HepG2 (cell line): ENCODE measurements around the gene DUSP16. TPM values are rescaled to one million over a fixed set of nuclear protein-coding genes. Genes with fewer than 3 reads are reported as not detected.

Experiments
- ATAC-seq: fragments of 200-7000 bp; cut with Tn5 transposase; 3 replicates; pipeline ENCODE4 v1.9.1; 2020; ENCODE audit warnings: mild to moderate bottlenecking, moderate library complexity
- BruUV-seq: library from RNA; stranded (reverse); fragments of 400-500 nt; replicated peaks from 2 replicates; lab custom pipeline; 2021; lab: Mats Ljungman, UMichigan
- CTCF ChIA-PET: fragments of 300-600 bp; formaldehyde crosslinking; extraction: SDS; loops from one replicate; lab custom pipeline; 2021; ENCODE audit warnings: low total read pairs, inconsistent platforms, low intra/inter-chr PET ratio; lab: Yijun Ruan, JAX
- POLR2A ChIA-PET: fragments of 350-600 bp; sonication (Branson Sonifier 250); formaldehyde crosslinking; loops from one replicate; lab custom pipeline; 2020; ENCODE audit warnings: antibody characterized with exemption, inconsistent platforms; lab: Yijun Ruan, JAX
- DNase-seq: peaks from one replicate; pipeline ENCODE4 v3.0.0-alpha.2; 2015; ENCODE audit warnings: low spot score
- FAIRE-seq: peaks from 3 replicates; lab custom pipeline; 2011; peaks lifted over from hg19 to GRCh38; lab: Jason Lieb, UNC
- H2AFZ ChIP-seq: one replicate; pipeline ENCODE4 v1.6.1; 2011; ENCODE audit warnings: low read length, inconsistent platforms
- H3K27ac ChIP-seq: fragments of 300-600 bp; 3 replicates; pipeline ENCODE4 v1.8.0; 2011; ENCODE audit warnings: mixed run types, mild to moderate bottlenecking, mixed read lengths, low read length, inconsistent platforms; ENCODE audit not compliant: insufficient read depth; ENCODE audit errors: extremely low read length
- H3K27me3 ChIP-seq, 2 experiments: fragments of 200-600 bp in 1 of 2; 2 replicates in 1 of 2; 3 replicates in 1 of 2; pipeline versions ENCODE4 v1.6.0 to v1.8.0; 2011; ENCODE audit warnings: low read length in 2 of 2, mild to moderate bottlenecking in 2 of 2, moderate library complexity in 2 of 2, inconsistent platforms in 1 of 2; ENCODE audit not compliant: insufficient read depth in 2 of 2, control insufficient read depth in 1 of 2
- H3K36me3 ChIP-seq, 2 experiments: fragments of 200-600 bp in 1 of 2; replicated peaks in 1 of 2; 2 replicates in 1 of 2; 3 replicates in 1 of 2; pipeline versions ENCODE4 v1.5.1 to v1.8.0; 2011; ENCODE audit warnings: low read length in 2 of 2, inconsistent platforms in 1 of 2; ENCODE audit not compliant: insufficient read depth in 2 of 2, control insufficient read depth in 1 of 2
- H3K4me1 ChIP-seq: 2 replicates; pipeline ENCODE4 v1.5.1; 2012; ENCODE audit warnings: low read length, inconsistent platforms; ENCODE audit not compliant: insufficient read depth
- H3K4me2 ChIP-seq: 2 replicates; pipeline ENCODE4 v1.6.0; 2011; ENCODE audit warnings: low read depth, low read length, inconsistent platforms
- H3K4me3 ChIP-seq, 3 experiments: fragments of 200-600 bp in 1 of 3; sonication (generic), shearing (Covaris generic) in 1 of 3; replicated peaks in 1 of 3; 2 replicates each; pipeline ENCODE4 v1.5.1; 2011 to 2016; ENCODE audit warnings: low read length in 3 of 3, inconsistent platforms in 2 of 3, low read depth in 2 of 3, mild to moderate bottlenecking in 2 of 3, control low read depth in 1 of 3, mixed read lengths in 1 of 3; ENCODE audit not compliant: insufficient read depth in 1 of 3
- H3K79me2 ChIP-seq: one replicate; pipeline ENCODE4 v1.6.1; 2011; ENCODE audit warnings: low read length, inconsistent platforms; ENCODE audit not compliant: insufficient read depth
- H3K9ac ChIP-seq: 2 replicates; pipeline ENCODE4 v1.6.0; 2011; ENCODE audit warnings: mild to moderate bottlenecking, low read depth, low read length, inconsistent platforms; ENCODE audit not compliant: insufficient read depth
- H3K9me3 ChIP-seq: 2 replicates; pipeline ENCODE4 v1.5.1; 2012; ENCODE audit warnings: mild to moderate bottlenecking, low read length
- H4K20me1 ChIP-seq: 2 replicates; pipeline ENCODE4 v1.6.0; 2011; ENCODE audit warnings: inconsistent platforms, mild to moderate bottlenecking, low read length, moderate library complexity; ENCODE audit not compliant: insufficient read depth
- ATRX ChIP-seq: sonication (generic); formaldehyde crosslinking; IDR thresholded peaks from 2 replicates; pipeline ENCODE4 v1.4.0; 2020; ENCODE audit warnings: missing genetic modification reagents, borderline replicate concordance
- CEBPG ChIP-seq: IDR thresholded peaks from 2 replicates; pipeline ENCODE4 v1.6.1; 2016
- EP300 ChIP-seq, 3 experiments: sonication (generic) in 1 of 3; formaldehyde crosslinking in 1 of 3; IDR thresholded peaks; 2 replicates each; pipeline versions ENCODE4 v1.5.1 to v1.6.1; 2011 to 2020; ENCODE audit warnings: low read depth in 2 of 3, low read length in 2 of 3, borderline replicate concordance in 1 of 3, improper control_type of control experiment in 1 of 3, mild to moderate bottlenecking in 1 of 3, missing genetic modification reagents in 1 of 3, moderate library complexity in 1 of 3
- KLF11 ChIP-seq: IDR thresholded peaks from 2 replicates; pipeline ENCODE4 v1.6.1; 2016; ENCODE audit warnings: missing compliant biosample characterization
- MAFK ChIP-seq, 2 experiments: IDR thresholded peaks in 1 of 2; conservative IDR thresholded peaks in 1 of 2; 2 replicates each; pipeline ENCODE4 v1.6.1; 2011; ENCODE audit warnings: improper control_type of control experiment in 2 of 2, low read length in 2 of 2
- NFATC3 ChIP-seq: sonication (generic); formaldehyde crosslinking; IDR thresholded peaks from 2 replicates; pipeline ENCODE4 v1.5.1; 2020; ENCODE audit warnings: mild to moderate bottlenecking, missing genetic modification reagents
- NFKBIZ ChIP-seq: IDR thresholded peaks from 2 replicates; pipeline ENCODE4 v1.6.1; 2018; ENCODE audit warnings: missing genetic modification reagents, missing compliant biosample characterization
- ZNF607 ChIP-seq: sonication (generic); formaldehyde crosslinking; IDR thresholded peaks from 2 replicates; pipeline ENCODE4 v1.5.1; 2020; ENCODE audit warnings: missing genetic modification reagents, mild to moderate bottlenecking, borderline replicate concordance
- ZNF678 ChIP-seq: sonication (generic); formaldehyde crosslinking; IDR thresholded peaks from 2 replicates; pipeline ENCODE4 v1.4.0; 2020; ENCODE audit warnings: mild to moderate bottlenecking, missing genetic modification reagents
- ZNF775 ChIP-seq: sonication (generic); formaldehyde crosslinking; IDR thresholded peaks from 2 replicates; pipeline ENCODE4 v1.4.0; 2020; ENCODE audit warnings: missing genetic modification reagents, mild to moderate bottlenecking, moderate library complexity, borderline replicate concordance
- WGBS: methylation state at CpG from one replicate; pipeline ENCODE4 v1.1.6; 2017; ENCODE audit warnings: low lambda C conversion rate; 5-methylcytosine and 5-hydroxymethylcytosine counted together
- in situ Hi-C: cut with HindIII; loops from 2 replicates; pipeline ENCODE4 v1.10.0; 2017; ENCODE audit warnings: low pct_unique_long_range_greater_than_20kb; ENCODE audit not compliant: extremely low pct_ligation_motif_present
- intact Hi-C: fragments of 100-400 bp; cut with micrococcal nuclease; formaldehyde crosslinking; loops from one replicate; pipeline ENCODE4 v1.10.0; 2022; ENCODE audit not compliant: unreplicated experiment
- polyA plus RNA-seq, 8 experiments: library from polyadenylated mRNA; depleted of rRNA in 3 of 8; stranded (reverse) in 7 of 8; unstranded in 1 of 8; fragments of >200 nt; fragmentation: Illumina TruSeq in 4 of 8; extraction: Trizol in 4 of 8; gene quantifications; 2 replicates each; pipeline versions ENCODE4 v1.2.1 to v1.2.3, GENCODE V29; 2011 to 2016; ENCODE audit warnings: low read depth in 4 of 8, missing spikeins in 1 of 8, mixed read lengths in 1 of 8; ENCODE audit not compliant: insufficient read depth in 1 of 8
- total RNA-seq, 5 experiments: library from RNA; depleted of rRNA; stranded (reverse); fragments of >200 nt; fragmentation: Illumina TruSeq; extraction: Trizol; gene quantifications; 2 replicates each; pipeline ENCODE4 v1.2.3, GENCODE V29; 2016; ENCODE audit warnings: low read depth in 1 of 5
- TF ChIP-seq, protein P1 (sequence below): sonication (generic); formaldehyde crosslinking; IDR thresholded peaks from 2 replicates; pipeline ENCODE4 v1.5.1; 2020; ENCODE audit warnings: missing genetic modification reagents, mild to moderate bottlenecking, borderline replicate concordance
- TF ChIP-seq, protein P2 (sequence below): sonication (generic); formaldehyde crosslinking; IDR thresholded peaks from 2 replicates; pipeline ENCODE4 v1.8.0; 2022; ENCODE audit warnings: mild to moderate bottlenecking, missing genetic modification reagents
- TF ChIP-seq, protein P3 (sequence below): sonication (generic); formaldehyde crosslinking; IDR thresholded peaks from 2 replicates; pipeline ENCODE4 v1.5.0; 2020; ENCODE audit warnings: mild to moderate bottlenecking, missing genetic modification reagents
- TF ChIP-seq, protein P4 (sequence below): sonication (generic); formaldehyde crosslinking; IDR thresholded peaks from 2 replicates; pipeline ENCODE4 v1.4.0; 2020; ENCODE audit warnings: missing genetic modification reagents, borderline replicate concordance

DUSP16 gene
- total and polyA plus RNA-seq, 2 of the 13 experiments (the other 11 are each of a cell fraction or from before 2014, with no cell fraction given) = 45.7 to 46.6 TPM

DNA sequence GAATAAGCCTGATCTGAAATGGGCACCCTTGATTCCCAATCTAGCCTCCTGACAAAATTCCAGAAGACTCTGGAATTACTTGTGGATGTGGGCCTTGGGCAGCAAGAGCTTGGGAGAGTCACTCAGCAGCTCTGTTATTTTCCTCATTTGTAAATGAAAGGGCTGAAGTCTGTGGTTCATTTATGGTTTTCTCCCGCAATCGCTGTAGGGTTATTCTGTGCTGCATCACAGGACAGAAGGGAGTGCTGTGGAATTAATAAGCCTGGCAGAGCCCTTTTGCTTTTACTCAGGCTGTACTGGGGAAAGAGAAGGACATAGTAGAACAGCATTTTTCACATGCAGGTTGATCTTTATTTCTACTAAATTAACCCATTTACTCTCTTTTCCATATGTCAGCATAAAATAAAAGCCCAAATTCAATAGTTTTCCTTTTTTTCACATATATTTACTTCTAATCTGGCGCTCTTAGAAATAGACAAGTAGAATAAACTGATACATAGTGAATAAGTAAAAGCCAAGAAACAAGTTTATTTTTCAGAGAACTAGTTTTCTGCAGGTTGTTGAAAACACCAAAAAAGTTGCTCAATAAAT, 49.2 kb downstream of the DUSP16 start:
- DNase-seq (no peak), FAIRE-seq (no peak), ATAC-seq (no peak)
- BruUV-seq = no TSS peak
- intact Hi-C loops = no loop called here
- ChIA-PET POLR2A (no interaction called here), CTCF (no interaction called here)
- in situ Hi-C loops = no loop called here
- Histone ChIP-seq H4K20me1 (no peaks in the 10 kb centered on the region), H3K79me2 (peaks cover 71% of the 10 kb centered on the region), H3K27ac (no peak overlapping the region), H3K9me3 (no peaks in the 10 kb centered on the region), H3K36me3 (peaks cover 17 to 76% of the 10 kb centered on the region in 2 experiments), H3K4me3 (no peak overlapping the region), H3K9ac (no peak overlapping the region), H2AFZ (no peak overlapping the region), H3K27me3 (no peaks in the 10 kb centered on the region), H3K4me1 (peaks cover 1% of the 10 kb centered on the region; the same call in 1 of the 2 replicates), H3K4me2 (no peak overlapping the region)
- WGBS = over 99% methylated on average over 3 of the region's 3 CpGs
- TF ChIP-seq, protein P1, sequence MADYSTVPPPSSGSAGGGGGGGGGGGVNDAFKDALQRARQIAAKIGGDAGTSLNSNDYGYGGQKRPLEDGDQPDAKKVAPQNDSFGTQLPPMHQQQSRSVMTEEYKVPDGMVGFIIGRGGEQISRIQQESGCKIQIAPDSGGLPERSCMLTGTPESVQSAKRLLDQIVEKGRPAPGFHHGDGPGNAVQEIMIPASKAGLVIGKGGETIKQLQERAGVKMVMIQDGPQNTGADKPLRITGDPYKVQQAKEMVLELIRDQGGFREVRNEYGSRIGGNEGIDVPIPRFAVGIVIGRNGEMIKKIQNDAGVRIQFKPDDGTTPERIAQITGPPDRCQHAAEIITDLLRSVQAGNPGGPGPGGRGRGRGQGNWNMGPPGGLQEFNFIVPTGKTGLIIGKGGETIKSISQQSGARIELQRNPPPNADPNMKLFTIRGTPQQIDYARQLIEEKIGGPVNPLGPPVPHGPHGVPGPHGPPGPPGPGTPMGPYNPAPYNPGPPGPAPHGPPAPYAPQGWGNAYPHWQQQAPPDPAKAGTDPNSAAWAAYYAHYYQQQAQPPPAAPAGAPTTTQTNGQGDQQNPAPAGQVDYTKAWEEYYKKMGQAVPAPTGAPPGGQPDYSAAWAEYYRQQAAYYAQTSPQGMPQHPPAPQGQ (CRISPR knock-in tag) = no peak
- TF ChIP-seq ZNF607 (CRISPR knock-in tag) = no peak
- no peak for TF ChIP-seq ZNF678 (CRISPR knock-in tag)
- TF ChIP-seq ZNF775 (CRISPR knock-in tag) = no peak
- TF ChIP-seq, protein P2, sequence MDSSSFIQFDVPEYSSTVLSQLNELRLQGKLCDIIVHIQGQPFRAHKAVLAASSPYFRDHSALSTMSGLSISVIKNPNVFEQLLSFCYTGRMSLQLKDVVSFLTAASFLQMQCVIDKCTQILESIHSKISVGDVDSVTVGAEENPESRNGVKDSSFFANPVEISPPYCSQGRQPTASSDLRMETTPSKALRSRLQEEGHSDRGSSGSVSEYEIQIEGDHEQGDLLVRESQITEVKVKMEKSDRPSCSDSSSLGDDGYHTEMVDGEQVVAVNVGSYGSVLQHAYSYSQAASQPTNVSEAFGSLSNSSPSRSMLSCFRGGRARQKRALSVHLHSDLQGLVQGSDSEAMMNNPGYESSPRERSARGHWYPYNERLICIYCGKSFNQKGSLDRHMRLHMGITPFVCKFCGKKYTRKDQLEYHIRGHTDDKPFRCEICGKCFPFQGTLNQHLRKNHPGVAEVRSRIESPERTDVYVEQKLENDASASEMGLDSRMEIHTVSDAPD (CRISPR knock-in tag) = no peak
- no peak for TF ChIP-seq NFATC3 (CRISPR knock-in tag)
- no peak for TF ChIP-seq CEBPG (CRISPR knock-in tag)
- TF ChIP-seq, protein P3, sequence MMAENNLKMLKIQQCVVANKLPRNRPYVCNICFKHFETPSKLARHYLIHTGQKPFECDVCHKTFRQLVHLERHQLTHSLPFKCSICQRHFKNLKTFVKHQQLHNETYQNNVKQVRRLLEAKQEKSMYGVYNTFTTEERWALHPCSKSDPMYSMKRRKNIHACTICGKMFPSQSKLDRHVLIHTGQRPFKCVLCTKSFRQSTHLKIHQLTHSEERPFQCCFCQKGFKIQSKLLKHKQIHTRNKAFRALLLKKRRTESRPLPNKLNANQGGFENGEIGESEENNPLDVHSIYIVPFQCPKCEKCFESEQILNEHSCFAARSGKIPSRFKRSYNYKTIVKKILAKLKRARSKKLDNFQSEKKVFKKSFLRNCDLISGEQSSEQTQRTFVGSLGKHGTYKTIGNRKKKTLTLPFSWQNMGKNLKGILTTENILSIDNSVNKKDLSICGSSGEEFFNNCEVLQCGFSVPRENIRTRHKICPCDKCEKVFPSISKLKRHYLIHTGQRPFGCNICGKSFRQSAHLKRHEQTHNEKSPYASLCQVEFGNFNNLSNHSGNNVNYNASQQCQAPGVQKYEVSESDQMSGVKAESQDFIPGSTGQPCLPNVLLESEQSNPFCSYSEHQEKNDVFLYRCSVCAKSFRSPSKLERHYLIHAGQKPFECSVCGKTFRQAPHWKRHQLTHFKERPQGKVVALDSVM = no peak
- TF ChIP-seq, protein P4, sequence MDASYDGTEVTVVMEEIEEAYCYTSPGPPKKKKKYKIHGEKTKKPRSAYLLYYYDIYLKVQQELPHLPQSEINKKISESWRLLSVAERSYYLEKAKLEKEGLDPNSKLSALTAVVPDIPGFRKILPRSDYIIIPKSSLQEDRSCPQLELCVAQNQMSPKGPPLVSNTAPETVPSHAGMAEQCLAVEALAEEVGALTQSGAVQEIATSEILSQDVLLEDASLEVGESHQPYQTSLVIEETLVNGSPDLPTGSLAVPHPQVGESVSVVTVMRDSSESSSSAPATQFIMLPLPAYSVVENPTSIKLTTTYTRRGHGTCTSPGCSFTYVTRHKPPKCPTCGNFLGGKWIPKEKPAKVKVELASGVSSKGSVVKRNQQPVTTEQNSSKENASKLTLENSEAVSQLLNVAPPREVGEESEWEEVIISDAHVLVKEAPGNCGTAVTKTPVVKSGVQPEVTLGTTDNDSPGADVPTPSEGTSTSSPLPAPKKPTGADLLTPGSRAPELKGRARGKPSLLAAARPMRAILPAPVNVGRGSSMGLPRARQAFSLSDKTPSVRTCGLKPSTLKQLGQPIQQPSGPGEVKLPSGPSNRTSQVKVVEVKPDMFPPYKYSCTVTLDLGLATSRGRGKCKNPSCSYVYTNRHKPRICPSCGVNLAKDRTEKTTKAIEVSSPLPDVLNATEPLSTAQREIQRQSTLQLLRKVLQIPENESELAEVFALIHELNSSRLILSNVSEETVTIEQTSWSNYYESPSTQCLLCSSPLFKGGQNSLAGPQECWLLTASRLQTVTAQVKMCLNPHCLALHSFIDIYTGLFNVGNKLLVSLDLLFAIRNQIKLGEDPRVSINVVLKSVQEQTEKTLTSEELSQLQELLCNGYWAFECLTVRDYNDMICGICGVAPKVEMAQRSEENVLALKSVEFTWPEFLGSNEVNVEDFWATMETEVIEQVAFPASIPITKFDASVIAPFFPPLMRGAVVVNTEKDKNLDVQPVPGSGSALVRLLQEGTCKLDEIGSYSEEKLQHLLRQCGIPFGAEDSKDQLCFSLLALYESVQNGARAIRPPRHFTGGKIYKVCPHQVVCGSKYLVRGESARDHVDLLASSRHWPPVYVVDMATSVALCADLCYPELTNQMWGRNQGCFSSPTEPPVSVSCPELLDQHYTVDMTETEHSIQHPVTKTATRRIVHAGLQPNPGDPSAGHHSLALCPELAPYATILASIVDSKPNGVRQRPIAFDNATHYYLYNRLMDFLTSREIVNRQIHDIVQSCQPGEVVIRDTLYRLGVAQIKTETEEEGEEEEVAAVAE (CRISPR knock-in tag) = no peak
- no peak for TF ChIP-seq ATRX (CRISPR knock-in tag)
- no peak for TF ChIP-seq NFKBIZ (CRISPR knock-in tag)
- peak; percentile 69 to 87; a peak in 3 of 4 replicates for TF ChIP-seq MAFK (conservative IDR thresholded peaks at IDR 0.05 in 1 of 2, IDR thresholded peaks at IDR 0.05 in 1 of 2; ENCODE audit: low read length in 2 of 2)
- TF ChIP-seq EP300 (IDR thresholded peaks at IDR 0.05; ENCODE audit: low read depth in 2 of 2, low read length in 2 of 2) = no peak
- no peak for TF ChIP-seq EP300 (CRISPR knock-in tag; IDR thresholded peaks at IDR 0.05; ENCODE audit: borderline replicate concordance)
- TF ChIP-seq KLF11 = no peak
